Lower lobe of right lung (tissue), 2 donors: ENCODE data around the gene ZFR. TPM values are rescaled to one million over a fixed set of nuclear protein-coding genes. Genes with fewer than 3 reads are reported as not detected.

Experiments
- ATAC-seq, 2 donors: fragments of 200-7000 bp; cut with Tn5 transposase; one replicate each; pipeline ENCODE4 v1.9.1; 2020 to 2022; ENCODE audit warnings: mild to moderate bottlenecking in 2 of 2, moderate library complexity in 2 of 2
- DNase-seq: peaks from one replicate; pipeline ENCODE4 v3.0.0-alpha.2; 2020
- H3K27ac ChIP-seq: fragments of 200-600 bp; one replicate; pipeline ENCODE4 v1.8.0; 2022
- H3K27me3 ChIP-seq: fragments of 200-600 bp; one replicate; pipeline ENCODE4 v1.8.0; 2022; ENCODE audit warnings: low read depth
- H3K36me3 ChIP-seq: fragments of 200-600 bp; one replicate; pipeline ENCODE4 v1.8.0; 2022; ENCODE audit warnings: mild to moderate bottlenecking
- H3K4me1 ChIP-seq: fragments of 200-600 bp; one replicate; pipeline ENCODE4 v1.8.0; 2022
- H3K4me3 ChIP-seq: fragments of 200-600 bp; one replicate; pipeline ENCODE4 v1.8.0; 2022; ENCODE audit warnings: mild to moderate bottlenecking
- H3K9me3 ChIP-seq: fragments of 200-600 bp; one replicate; pipeline ENCODE4 v1.8.0; 2022
- CTCF ChIP-seq: fragments of 200-600 bp; IDR thresholded peaks from one replicate; pipeline ENCODE4 v1.8.0; 2022; ENCODE audit warnings: antibody characterized with exemption, mild to moderate bottlenecking
- intact Hi-C: fragments of 100-400 bp; cut with DNase I; formaldehyde crosslinking; loops from one replicate; pipeline ENCODE4 v1.11.0; 2022
- total RNA-seq: library from RNA; stranded (reverse); fragmentation: NEBNext Ultra II Directional; extraction: Animal tissue kit (Norgen Biotek cat#: 25700); gene quantifications from one replicate; pipeline ENCODE4 v1.2.1, GENCODE V29; 2021
- donor health status: DM: no; HTN: yes; CAD: no; lungs with severe emphysema.

The ZFR gene
- total RNA-seq, 1 donor from 2014 or later: 53.8 TPM

- no peak for ATAC-seq
- Histone ChIP-seq H3K4me3 (no peak overlapping the region), H3K36me3 (peaks cover 100% of the 10 kb centered on the region), H3K27me3 (no peaks in the 10 kb centered on the region), H3K27ac (no peak overlapping the region), H3K4me1 (no peaks in the 10 kb centered on the region), H3K9me3 (no peaks in the 10 kb centered on the region)
- no peak for DNase-seq
- TF ChIP-seq CTCF: no peak
- intact Hi-C loops: no loop called here
Measured at GRCh38 chr5:32392039-32392438, 52.5 kb downstream of the ZFR start.

- Histone ChIP-seq H3K36me3 (peaks cover 100% of the 10 kb centered on the region), H3K4me3 (no peak overlapping the region), H3K27ac (peak overlapping the region; percentile 12), H3K9me3 (no peaks in the 10 kb centered on the region), H3K27me3 (no peaks in the 10 kb centered on the region), H3K4me1 (no peaks in the 10 kb centered on the region)
- no peak for TF ChIP-seq CTCF
- DNase-seq: no peak
- intact Hi-C loops: no loop called here
- peak; percentile 44 to 76 for ATAC-seq
Measured at GRCh38 chr5:32390819-32391591, 53.5 kb downstream of the ZFR start.

GRCh38 chr5:32388432-32389129, 56.0 kb downstream of the ZFR start:
- peaks cover 100% of the 10 kb centered on the region for H3K36me3 ChIP-seq
- no peak overlapping the region for H3K27ac ChIP-seq

GRCh38 chr5:32387841-32388240, 56.7 kb downstream of the ZFR start:
- no peak overlapping the region for H3K27ac ChIP-seq
- no peak for DNase-seq
- TF ChIP-seq CTCF: no peak
- H3K4me3 ChIP-seq: no peak overlapping the region
- no peaks in the 10 kb centered on the region for H3K27me3 ChIP-seq
- H3K9me3 ChIP-seq: no peaks in the 10 kb centered on the region
- no peaks in the 10 kb centered on the region for H3K4me1 ChIP-seq
- intact Hi-C loops: no loop called here
- ATAC-seq: no peak
- peaks cover 100% of the 10 kb centered on the region for H3K36me3 ChIP-seq

More at GRCh38 chr5:32388432-32389129, 56.0 kb downstream of the ZFR start:
- intact Hi-C loops: no loop called here
- Histone ChIP-seq H3K4me3 (no peak overlapping the region), H3K27me3 (no peaks in the 10 kb centered on the region), H3K4me1 (no peaks in the 10 kb centered on the region), H3K9me3 (no peaks in the 10 kb centered on the region)
- ATAC-seq (no peak), DNase-seq (no peak)
- no peak for TF ChIP-seq CTCF

- H3K36me3 ChIP-seq: peaks cover 100% of the 10 kb centered on the region
- no peak for DNase-seq
- H3K4me3 ChIP-seq: no peak overlapping the region
- TF ChIP-seq CTCF: no peak
- intact Hi-C loops: no loop called here
- H3K4me1 ChIP-seq: no peaks in the 10 kb centered on the region
- no peak for ATAC-seq
- H3K9me3 ChIP-seq: no peaks in the 10 kb centered on the region
- no peak overlapping the region for H3K27ac ChIP-seq
- H3K27me3 ChIP-seq: no peaks in the 10 kb centered on the region
Measured at GRCh38 chr5:32387211-32387610, 57.3 kb downstream of the ZFR start.
